ENCODE data around the gene RACK1.

- TF ChIP-seq BHLHE40 (IDR thresholded peaks at IDR 0.05; ENCODE audit: borderline replicate concordance) (no peak), SP1 (IDR thresholded peaks at IDR 0.05) (no peak), ZNF384 (IDR thresholded peaks at IDR 0.05) (no peak), FOXK2 (IDR thresholded peaks at IDR 0.05) (no peak), TARDBP (IDR thresholded peaks at IDR 0.05) (no peak), HDGF (IDR thresholded peaks at IDR 0.05; ENCODE audit: borderline replicate concordance) (no peak), FOXA1 (IDR thresholded peaks at IDR 0.05) (no peak), SUZ12 (IDR thresholded peaks at IDR 0.05) (no peak), CTBP1 (IDR thresholded peaks at IDR 0.05; ENCODE audit: borderline replicate concordance) (no peak), ARNT (IDR thresholded peaks at IDR 0.05) (no peak), L3MBTL2 (conservative IDR thresholded peaks at IDR 0.05) (no peak), ELF4 (IDR thresholded peaks at IDR 0.05) (no peak), FOXM1 (IDR thresholded peaks at IDR 0.05; ENCODE audit: borderline replicate concordance) (no peak)
Observed at GRCh38 chr5:181197326-181197951, 46.3 kb downstream of the RACK1 start.
